PC-3 (cell line): Measurements from ENCODE around the gene SETD1A. TPM values are rescaled to one million over a fixed set of nuclear protein-coding genes. Genes with fewer than 3 reads are reported as not detected.

ENCODE experiments used
- ATAC-seq: fragments of 200-7000 bp; cut with Tn5 transposase; 2 replicates; pipeline ENCODE4 v1.9.1; 2020; ENCODE audit warnings: mild to moderate bottlenecking, moderate library complexity
- BruUV-seq: library from RNA; stranded (reverse); fragments of 400-500 nt; replicated peaks from 2 replicates; lab custom pipeline; 2021; lab: Mats Ljungman, UMichigan
- CTCF ChIA-PET: fragments of 300-600 bp; sonication (Branson Sonifier 250); formaldehyde crosslinking; loops from one replicate; lab custom pipeline; 2022; ENCODE audit warnings: antibody characterized with exemption; lab: Charles Lee
- POLR2A ChIA-PET: fragments of 300-600 bp; sonication (Branson Sonifier 250); formaldehyde crosslinking; loops from one replicate; lab custom pipeline; 2022; ENCODE audit warnings: antibody characterized with exemption; ENCODE audit not compliant: unreplicated experiment; lab: Charles Lee
- DNase-seq: peaks from one replicate; pipeline ENCODE4 v3.0.0-alpha.2; 2015
- H2AFZ ChIP-seq: fragments of 300-600 bp; sonication (generic); 2 replicates; pipeline ENCODE4 v1.6.0; 2016; ENCODE audit warnings: antibody characterized with exemption, low read length
- H3F3A ChIP-seq: fragments of 300-600 bp; sonication (generic); one replicate; pipeline ENCODE4 v1.6.0; 2017; ENCODE audit warnings: antibody characterized with exemption, low read length, control low read depth, mild to moderate bottlenecking; ENCODE audit not compliant: unreplicated experiment
- H3K27ac ChIP-seq: fragments of 300-600 bp; sonication (generic); 2 replicates; pipeline ENCODE4 v1.5.1; 2016; ENCODE audit warnings: mild to moderate bottlenecking, low read length
- H3K27me3 ChIP-seq: fragments of 300-600 bp; sonication (generic); 2 replicates; pipeline ENCODE4 v1.6.1; 2016; ENCODE audit warnings: low read length, mixed read lengths
- H3K36me3 ChIP-seq: fragments of 300-600 bp; sonication (generic); 2 replicates; pipeline ENCODE4 v1.6.1; 2016; ENCODE audit warnings: low read depth, mixed run types, low read length, mixed read lengths
- H3K4me1 ChIP-seq: fragments of 300-600 bp; sonication (generic); 2 replicates; pipeline ENCODE4 v1.5.1; 2016; ENCODE audit warnings: low read length; ENCODE audit not compliant: insufficient read depth
- H3K4me2 ChIP-seq: fragments of 300-600 bp; sonication (generic); 2 replicates; pipeline ENCODE4 v1.6.0; 2016; ENCODE audit warnings: low read length
- H3K4me3 ChIP-seq: fragments of 300-600 bp; sonication (generic); 2 replicates; pipeline ENCODE4 v1.5.1; 2016; ENCODE audit warnings: mild to moderate bottlenecking, low read length, mixed read lengths
- H3K79me2 ChIP-seq: fragments of 300-600 bp; sonication (generic); 2 replicates; pipeline ENCODE4 v1.6.1; 2017; ENCODE audit warnings: low read length, mixed read lengths
- H3K9ac ChIP-seq: fragments of 300-600 bp; sonication (generic); 2 replicates; pipeline ENCODE4 v1.6.0; 2016; ENCODE audit warnings: mild to moderate bottlenecking, low read length
- H3K9me2 ChIP-seq: fragments of 300-600 bp; sonication (generic); replicated peaks from 2 replicates; pipeline ENCODE4 v1.6.1; 2016; ENCODE audit warnings: mixed run types, low read length, mixed read lengths
- H3K9me3 ChIP-seq: fragments of 300-600 bp; sonication (generic); 2 replicates; pipeline ENCODE4 v1.6.1; 2016; ENCODE audit warnings: low read length, mixed read lengths
- H4K20me1 ChIP-seq: fragments of 300-600 bp; sonication (generic); 2 replicates; pipeline ENCODE4 v1.6.1; 2016; ENCODE audit warnings: low read length, mixed read lengths
- CTCF ChIP-seq: fragments of 300-600 bp; sonication (generic); conservative IDR thresholded peaks from 2 replicates; pipeline ENCODE4 v1.5.1; 2017; ENCODE audit warnings: antibody characterized with exemption, low read depth, mild to moderate bottlenecking, low read length
- EZH2 ChIP-seq: fragments of 300-600 bp; sonication (generic); IDR thresholded peaks from one replicate; pipeline ENCODE4 v1.6.1; 2017; ENCODE audit warnings: antibody characterized with exemption, mild to moderate bottlenecking, low read length; ENCODE audit not compliant: unreplicated experiment
- EZH2phosphoT487 ChIP-seq: fragments of 300-600 bp; sonication (generic); IDR thresholded peaks from 2 replicates; pipeline ENCODE4 v1.6.1; 2018; ENCODE audit warnings: mild to moderate bottlenecking, antibody characterized with exemption, low read length, borderline replicate concordance
- intact Hi-C: fragments of 100-400 bp; cut with micrococcal nuclease; formaldehyde crosslinking; loops from 2 replicates; pipeline ENCODE4 v1.9.0; 2023
- total RNA-seq: library from RNA; depleted of rRNA; stranded (reverse); fragments of >200 nt; gene quantifications from 2 replicates; pipeline ENCODE4 v1.2.3, GENCODE V29; 2014; rRNA removed

The SETD1A gene
- total RNA-seq, 1 experiment from 2014 or later, result 7.9 TPM

- intact Hi-C loops, result loop anchor here (2.0 to 5.0 kb wide), 2 partner anchors 36 to 40 kb away; no protein-coding TSS in a partner anchor
- no peaks in the 10 kb centered on the region for H3K27me3 ChIP-seq
- BruUV-seq, result TSS peak; percentile 81
- ChIA-PET POLR2A (no interaction called here), CTCF (no interaction called here)
- H4K20me1 ChIP-seq, result no peaks in the 10 kb centered on the region; the same call in 1 of the 2 replicates
- H2AFZ ChIP-seq, result peak within 1 kb of the TSS; percentile 98
- peak within 1 kb of the TSS; percentile 42 for H3K27ac ChIP-seq
- no peaks in the 10 kb centered on the region for H3F3A ChIP-seq
- ATAC-seq (peak; percentile 80), DNase-seq (peak; percentile 92)
- H3K9ac ChIP-seq, result peak within 1 kb of the TSS; percentile 85
- no peaks in the 10 kb centered on the region for H3K9me3 ChIP-seq
- peaks cover 16% of the 10 kb centered on the region for H3K79me2 ChIP-seq
- H3K4me1 ChIP-seq, result peaks cover 11% of the 10 kb centered on the region; the same call in 1 of the 2 replicates
- H3K9me2 ChIP-seq, result no peaks in the 10 kb centered on the region
- peak within 1 kb of the TSS; percentile 92 for H3K4me2 ChIP-seq
- TF ChIP-seq EZH2phosphoT487 (no peak), EZH2 (no peak), CTCF (no peak)
- H3K36me3 ChIP-seq, result no peaks in the 10 kb centered on the region
- peak within 1 kb of the TSS; percentile 98 for H3K4me3 ChIP-seq
Observed at GRCh38 chr16:31032736-31033708, 75.5 kb downstream of the SETD1A start, which contains the start of gene STX4. Gene STX4, plus strand, starts transcription at chr16:31033558. Its CDS starts 248 bp downstream, at chr16:31033806.

DNA sequence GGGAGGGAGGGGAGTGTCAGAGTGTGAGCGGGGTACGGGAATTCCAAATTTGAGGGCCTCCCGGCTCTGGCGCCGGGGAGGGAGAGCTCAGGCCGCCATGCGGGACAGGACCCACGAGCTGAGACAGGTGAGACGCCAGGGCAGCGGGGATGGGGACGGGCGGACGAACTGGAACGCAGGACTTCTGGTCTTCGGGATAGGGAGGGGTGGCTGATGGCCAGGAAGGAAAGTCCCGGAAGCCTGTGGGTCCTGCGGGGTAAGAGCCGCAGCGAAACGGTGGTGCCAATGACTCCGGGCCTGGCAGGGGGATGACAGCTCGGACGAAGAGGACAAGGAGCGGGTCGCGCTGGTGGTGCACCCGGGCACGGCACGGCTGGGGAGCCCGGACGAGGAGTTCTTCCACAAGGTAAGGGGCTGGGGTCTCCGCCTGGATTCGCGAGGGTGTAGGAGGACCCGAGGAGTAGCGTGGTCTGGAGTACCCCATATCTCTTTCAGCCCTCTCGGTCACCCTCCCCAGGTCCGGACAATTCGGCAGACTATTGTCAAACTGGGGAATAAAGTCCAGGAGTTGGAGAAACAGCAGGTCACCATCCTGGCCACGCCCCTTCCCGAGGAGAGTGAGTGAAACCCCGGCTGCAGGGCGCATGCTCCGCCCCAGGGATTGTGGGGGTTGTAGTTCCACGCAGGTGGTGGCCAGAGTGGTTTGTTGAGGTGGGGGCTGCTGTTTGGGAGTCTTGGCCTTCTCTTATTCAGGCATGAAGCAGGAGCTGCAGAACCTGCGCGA, 76.3 kb downstream of the SETD1A start:
- no peaks in the 10 kb centered on the region for H3K36me3 ChIP-seq
- H3K27ac ChIP-seq, result peak overlapping the region; percentile 25; the same call in 1 of the 2 replicates
- TF ChIP-seq EZH2, result no peak
- TF ChIP-seq EZH2phosphoT487, result no peak
- no peak for TF ChIP-seq CTCF
- peak; percentile 73 for DNase-seq
- H3K4me1 ChIP-seq, result peaks cover 11% of the 10 kb centered on the region; the same call in 1 of the 2 replicates
- peak overlapping the region; percentile 98 for H3K4me3 ChIP-seq
- H3K9me2 ChIP-seq, result no peaks in the 10 kb centered on the region
- H4K20me1 ChIP-seq, result no peaks in the 10 kb centered on the region; the same call in 1 of the 2 replicates
- TSS peak; percentile 75 for BruUV-seq
- ChIA-PET CTCF (no interaction called here), POLR2A (no interaction called here)
- ATAC-seq, result peak; percentile 81
- peak overlapping the region; percentile 85 for H3K9ac ChIP-seq
- no peaks in the 10 kb centered on the region for H3K27me3 ChIP-seq
- H3F3A ChIP-seq, result no peaks in the 10 kb centered on the region
- no peaks in the 10 kb centered on the region for H3K9me3 ChIP-seq
- peak overlapping the region; percentile 92 for H3K4me2 ChIP-seq
- peak overlapping the region; percentile 98 for H2AFZ ChIP-seq
- peaks cover 16% of the 10 kb centered on the region for H3K79me2 ChIP-seq
- intact Hi-C loops, result loop anchor here (2.0 to 5.0 kb wide), 2 partner anchors 37 to 39 kb away; no protein-coding TSS in a partner anchor

Other genes with a start within 250 kb of the SETD1A start
- 28.6 and 30.9 TPM in 2 replicates for gene PHKG2, start 209.3 kb upstream of the SETD1A start, total RNA-seq
- gene CFAP119, start 195.7 kb upstream of the SETD1A start, total RNA-seq, result 8.6 and 9.6 TPM in 2 replicates
- 64.1 and 80.2 TPM in 2 replicates for gene RNF40, start 195.4 kb upstream of the SETD1A start, total RNA-seq
- gene ZNF629, start 170.5 kb upstream of the SETD1A start, total RNA-seq, result 7.8 and 8.4 TPM in 2 replicates
- 75.6 and 97.3 TPM in 2 replicates for gene BCL7C, start 63.7 kb upstream of the SETD1A start, total RNA-seq
- gene CTF1, start 61.1 kb upstream of the SETD1A start, total RNA-seq, result 0.29 and 0.98 TPM in 2 replicates
- gene FBXL19, start 34.2 kb upstream of the SETD1A start, total RNA-seq, result 36.2 and 48.5 TPM in 2 replicates
- 3.6 and 5.7 TPM in 2 replicates for gene ORAI3, start 8.7 kb upstream of the SETD1A start, total RNA-seq
- gene HSD3B7, start 27.5 kb downstream of the SETD1A start, total RNA-seq, result 12.0 and 16.3 TPM in 2 replicates
- gene STX1B, start 52.9 kb downstream of the SETD1A start, total RNA-seq, result 1.5 and 2.4 TPM in 2 replicates
- 27.4 and 36.1 TPM in 2 replicates for gene STX4, start 75.8 kb downstream of the SETD1A start, total RNA-seq
- gene ZNF668, start 116.5 kb downstream of the SETD1A start, total RNA-seq, result 15.6 and 19.2 TPM in 2 replicates
- gene ZNF646, start 116.7 kb downstream of the SETD1A start, total RNA-seq, result 5.5 and 8.5 TPM in 2 replicates
- 3.8 and 5.8 TPM in 2 replicates for gene PRSS53, start 131.2 kb downstream of the SETD1A start, total RNA-seq
- gene VKORC1, start 137.0 kb downstream of the SETD1A start, total RNA-seq, result 105 and 127 TPM in 2 replicates
- gene BCKDK, start 150.6 kb downstream of the SETD1A start, total RNA-seq, result 47.7 and 69.1 TPM in 2 replicates
- 25.3 and 35.1 TPM in 2 replicates for gene KAT8, start 159.9 kb downstream of the SETD1A start, total RNA-seq
- 18.0 and 23.4 TPM in 2 replicates for gene PRSS8, start 178.0 kb downstream of the SETD1A start, total RNA-seq
- 0.51 TPM in 1 of 2 replicates, not detected in the other for gene PRSS36, start 192.3 kb downstream of the SETD1A start, total RNA-seq
- gene FUS, start 222.4 kb downstream of the SETD1A start, total RNA-seq, result 43.0 and 90.7 TPM in 2 replicates
- 16.5 and 29.8 TPM in 2 replicates for gene PYCARD, start 245.0 kb downstream of the SETD1A start, total RNA-seq